ENCODE data around the gene CHIC2.

- TF ChIP-seq POLR2A (IDR thresholded peaks at IDR 0.05; ENCODE audit: low read depth, low read length) = no peak
- no peak for TF ChIP-seq POLR2AphosphoS5 (IDR thresholded peaks at IDR 0.05; ENCODE audit: low read depth, low read length)
Measured at GRCh38 chr4:54093324-54094240, 29.2 kb upstream of the CHIC2 start.

All from GM12892 (cell line).